Activated CD4-positive, alpha-beta T cell treated with anti-CD3 and anti-CD28 coated beads, Interleukin-2, amount 50 U/mL, for 24 hours (primary cell): ENCODE data around the gene CCDC171.

Experiments
- DNase-seq, 2 donors: peaks; one replicate each; pipeline ENCODE4 v3.0.0-alpha.2; 2020; ENCODE audit warnings: low read depth in 1 of 2, low spot score in 1 of 2

Gene CCDC171

DNA sequence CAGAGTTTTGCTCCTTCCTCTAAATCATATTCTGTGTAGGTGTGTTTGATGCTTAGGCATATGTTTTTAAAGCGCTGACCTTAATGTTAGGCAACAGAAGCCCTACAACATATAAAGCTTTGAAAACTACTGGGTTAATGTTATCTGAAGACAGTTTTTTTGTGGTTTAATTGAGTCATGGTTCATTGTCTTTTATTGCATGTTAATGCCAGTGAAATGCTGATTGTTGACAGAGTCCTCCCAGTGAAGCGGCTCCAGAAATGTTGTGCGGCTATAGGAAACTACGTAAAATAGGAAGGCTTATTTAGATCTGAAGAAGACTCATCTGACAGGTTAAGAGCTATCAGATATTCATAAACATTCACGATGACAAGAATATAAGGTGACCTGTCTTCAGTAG, 424.6 kb downstream of the CCDC171 start:
- no peak for DNase-seq

- DNase-seq = no peak
These were observed 429.3 kb downstream of the CCDC171 start for GRCh38 chr9:15982182-15982581.

DNA sequence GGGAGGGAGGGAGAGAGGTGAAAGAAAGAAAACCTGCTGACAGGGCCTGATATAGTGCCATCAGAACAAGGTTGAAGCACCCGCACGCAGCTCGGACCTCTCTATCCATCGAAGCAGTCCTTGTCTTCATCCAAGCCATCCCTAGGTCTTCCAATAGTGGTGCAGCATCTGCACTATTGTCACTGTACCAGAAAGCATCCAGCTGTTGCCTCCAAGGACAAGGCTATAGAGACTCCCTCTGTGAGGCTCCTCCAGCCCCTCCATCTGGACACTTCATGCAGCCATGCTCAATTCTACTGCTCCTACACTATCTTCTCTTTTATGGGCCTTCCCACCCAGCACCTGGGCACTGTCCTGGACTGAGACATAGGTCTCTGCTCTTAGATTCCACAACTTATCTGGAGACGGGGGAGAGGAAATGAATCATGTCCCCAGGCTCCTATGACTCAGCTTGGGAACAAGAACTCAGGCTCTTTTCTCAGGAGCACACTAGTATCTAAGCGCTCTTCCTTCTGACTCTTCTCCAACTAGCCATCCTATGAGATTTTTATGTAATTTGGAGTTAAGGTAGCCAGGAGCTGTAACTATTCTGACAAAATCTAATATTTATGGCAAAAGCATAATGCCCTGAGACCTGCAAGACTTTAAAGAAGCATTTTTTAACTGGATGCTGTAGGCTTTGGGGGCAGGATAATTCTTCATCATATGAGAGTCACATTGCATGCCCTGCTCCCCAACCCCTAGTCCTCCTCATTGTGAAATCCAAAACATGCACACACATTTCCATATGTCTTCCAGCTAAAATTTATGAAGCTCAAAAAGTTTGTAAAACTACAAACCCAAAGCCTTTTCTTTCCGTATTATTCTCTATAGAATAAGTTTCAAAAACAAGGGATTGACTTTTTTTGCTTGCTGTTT, 446.8 kb downstream of the CCDC171 start:
- DNase-seq = no peak

DNA sequence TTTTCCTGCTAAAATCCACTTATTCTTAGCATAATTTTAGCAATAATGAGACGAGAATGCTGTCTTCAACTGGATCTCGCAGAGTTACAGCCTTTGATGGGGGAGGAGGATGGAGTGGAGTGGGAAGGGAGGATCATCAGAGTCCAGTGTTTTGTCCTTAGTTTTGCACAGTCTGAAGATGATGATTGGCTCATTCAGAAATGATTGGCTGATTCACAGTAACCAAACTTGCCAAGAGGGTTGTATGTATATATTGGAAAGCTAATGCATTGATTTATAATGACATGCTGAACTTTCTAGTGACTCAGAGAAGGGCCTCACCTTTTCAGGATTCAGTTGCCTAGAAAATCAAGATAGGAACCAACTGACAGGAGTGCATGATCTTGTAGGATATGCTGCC, 448.0 kb downstream of the CCDC171 start:
- DNase-seq = no peak

- no peak for DNase-seq
These were observed 449.0 kb downstream of the CCDC171 start for GRCh38 chr9:16001856-16002255.

DNA sequence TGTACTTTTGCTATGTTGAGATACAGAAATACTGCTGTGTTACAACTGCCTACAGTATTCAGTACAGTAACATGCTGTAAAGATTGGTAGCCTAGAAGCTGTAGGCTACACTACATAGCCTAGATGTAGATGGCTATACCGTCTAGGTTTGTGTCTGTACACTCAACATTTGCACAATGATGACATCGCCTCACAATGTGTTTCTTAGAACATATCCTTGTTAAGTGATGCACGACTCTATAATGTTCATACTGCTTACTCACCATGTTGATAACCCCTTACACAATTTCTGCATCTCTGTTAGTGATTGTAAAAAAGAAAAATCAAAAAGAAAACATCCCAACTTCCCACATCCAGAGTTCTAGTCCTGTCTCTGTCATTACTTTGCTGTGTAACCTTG, 450.0 kb downstream of the CCDC171 start:
- no peak for DNase-seq

DNA sequence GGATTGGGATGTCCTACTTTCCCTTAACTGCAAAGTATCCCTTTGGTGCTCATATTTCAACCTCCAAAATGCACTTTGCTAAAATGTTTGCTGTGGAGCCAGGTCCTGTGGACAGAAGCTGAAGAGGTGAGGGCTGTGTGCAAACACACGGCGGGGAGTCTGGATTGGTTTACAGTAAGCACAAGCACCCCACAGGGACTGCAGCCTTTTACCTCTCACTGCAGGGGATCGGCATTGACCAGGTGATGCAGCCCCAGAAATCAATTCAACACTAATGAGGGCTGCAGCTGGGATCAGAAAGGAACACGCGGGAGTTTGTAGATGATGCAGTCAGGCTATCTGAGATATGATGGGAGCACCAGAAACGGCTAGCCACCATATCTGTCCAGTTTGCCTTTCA, 450.9 kb downstream of the CCDC171 start:
- no peak for DNase-seq

DNA sequence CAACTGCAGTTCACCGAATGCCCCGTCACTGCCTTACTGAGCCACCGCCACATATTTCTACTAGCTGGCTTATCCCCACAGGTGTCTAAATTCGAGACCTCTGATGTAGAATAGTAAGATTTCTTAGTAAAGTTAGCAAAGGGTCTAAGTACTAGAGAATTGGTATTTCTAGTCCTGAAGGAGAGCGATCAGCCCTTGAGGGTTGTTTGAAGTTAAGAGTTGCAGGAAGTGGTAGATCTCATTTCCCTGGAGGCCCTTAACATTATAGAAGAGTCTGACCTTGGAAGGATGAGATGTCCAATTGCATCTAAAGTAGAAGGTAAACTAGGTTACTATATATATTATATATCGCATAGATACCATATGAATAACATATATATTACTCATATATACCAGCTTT, 451.8 kb downstream of the CCDC171 start:
- no peak for DNase-seq

GRCh38 chr9:16010221-16010620, 457.4 kb downstream of the CCDC171 start:
- no peak for DNase-seq

DNA sequence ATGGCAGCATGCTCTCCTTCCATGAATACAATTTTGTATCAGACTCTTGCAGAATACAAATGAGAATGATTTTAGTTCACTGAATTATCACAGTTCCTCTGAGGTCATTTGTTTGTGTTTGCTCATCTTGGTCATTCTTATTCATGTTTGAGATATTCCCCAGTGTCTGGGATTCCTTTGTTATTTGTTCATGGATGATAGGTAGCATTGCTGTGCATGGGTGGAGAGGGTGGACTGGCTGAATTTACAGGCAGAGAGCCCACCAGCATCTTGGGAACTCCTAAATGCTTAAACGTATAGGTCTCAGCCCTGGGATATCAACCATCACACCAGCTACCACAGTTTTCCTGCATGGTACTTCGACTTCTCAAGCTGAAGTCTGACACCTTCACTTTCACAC, 459.8 kb downstream of the CCDC171 start:
- no peak for DNase-seq

DNA sequence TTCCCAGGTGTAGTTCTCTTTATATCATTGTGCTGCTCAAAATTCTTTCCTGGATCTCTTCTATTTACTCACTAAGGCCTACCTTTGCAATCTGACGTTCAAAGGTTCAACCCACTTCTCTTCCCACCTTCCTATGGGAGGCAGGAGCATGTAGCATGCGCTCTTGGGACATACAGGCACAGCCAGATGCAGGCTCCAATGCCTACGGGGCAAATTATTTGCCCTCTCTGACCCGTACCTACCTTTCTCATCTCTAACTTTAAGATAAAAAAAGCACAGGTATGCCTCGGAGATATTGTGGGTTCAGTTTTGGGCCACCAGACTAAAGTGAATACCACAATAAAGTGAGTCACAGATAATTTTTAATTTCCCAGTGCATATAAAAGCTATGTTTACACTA, 460.5 kb downstream of the CCDC171 start:
- DNase-seq = no peak

- no peak for DNase-seq
These were observed 461.0 kb downstream of the CCDC171 start for GRCh38 chr9:16013826-16014225.

DNA sequence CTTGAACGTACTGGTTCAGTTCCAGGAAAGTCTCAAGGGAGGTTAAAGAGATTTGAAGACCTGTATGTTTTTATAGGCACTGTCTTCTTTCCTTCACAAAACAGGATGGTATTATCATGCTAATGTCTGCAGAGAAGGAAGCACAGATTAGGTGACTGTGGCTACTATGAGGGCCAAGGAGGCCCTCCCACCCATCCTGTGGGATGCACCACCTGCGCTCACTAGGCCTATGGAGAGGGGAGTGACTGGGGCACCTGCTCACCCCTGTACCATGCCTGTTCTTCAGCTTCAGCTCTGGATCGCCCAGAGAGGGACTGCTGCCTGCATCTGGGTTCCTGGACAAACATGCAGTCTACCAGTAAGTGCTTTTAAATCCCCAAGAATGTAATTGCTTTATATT, 469.4 kb downstream of the CCDC171 start:
- DNase-seq = no peak

- no peak for DNase-seq
These were observed 470.6 kb downstream of the CCDC171 start for GRCh38 chr9:16023446-16023845.
